CD4-positive, alpha-beta T cell (primary cell): ENCODE measurements around the gene PABPN1. TPM values are rescaled to one million over a fixed set of nuclear protein-coding genes. Genes with fewer than 3 reads are reported as not detected.

Experiments used
- ATAC-seq: fragments of 200-7000 bp; cut with Tn5 transposase; one replicate; pipeline ENCODE4 v1.10.0; 2022; ENCODE audit warnings: mild to moderate bottlenecking; ENCODE audit not compliant: poor library complexity
- CTCF ChIA-PET: fragments of 350-600 bp; sonication (Branson Sonifier 250); formaldehyde crosslinking; loops from one replicate; lab custom pipeline; 2021; ENCODE audit warnings: antibody characterized with exemption, inconsistent platforms; lab: Charles Lee
- POLR2A ChIA-PET: fragments of 350-600 bp; sonication (Branson Sonifier 250); formaldehyde crosslinking; loops from one replicate; lab custom pipeline; 2021; ENCODE audit warnings: antibody characterized with exemption, inconsistent platforms; lab: Charles Lee
- DNase-seq, 14 experiments: peaks; one replicate each; pipeline ENCODE4 v3.0.0-alpha.2; 2013 to 2020; ENCODE audit warnings: mixed read lengths in 2 of 14
- H3K27ac ChIP-seq, 2 donors: one replicate each; pipeline versions ENCODE4 v1.5.1 to v1.7.0; 2013; ENCODE audit warnings: low read length in 2 of 2, low read depth in 1 of 2, mild to moderate bottlenecking in 1 of 2
- H3K27me3 ChIP-seq, 2 experiments: 1 replicate in 1 of 2; 2 replicates in 1 of 2; pipeline versions ENCODE4 v1.6.1 to v1.7.0; 2013; ENCODE audit warnings: low read length in 2 of 2, control low read depth in 1 of 2, mild to moderate bottlenecking in 1 of 2, moderate library complexity in 1 of 2; ENCODE audit not compliant: insufficient read depth in 2 of 2, control insufficient read depth in 1 of 2
- H3K36me3 ChIP-seq: one replicate; pipeline ENCODE4 v1.6.1; 2013; ENCODE audit warnings: low read length, control low read depth; ENCODE audit not compliant: insufficient read depth
- H3K4me1 ChIP-seq: one replicate; pipeline ENCODE4 v1.6.1; 2013; ENCODE audit warnings: low read length, control low read depth; ENCODE audit not compliant: insufficient read depth
- H3K4me3 ChIP-seq: one replicate; pipeline ENCODE4 v1.5.1; 2013; ENCODE audit warnings: mild to moderate bottlenecking, low read length, moderate library complexity
- H3K9me3 ChIP-seq, 2 experiments: 1 replicate in 1 of 2; 2 replicates in 1 of 2; pipeline versions ENCODE4 v1.6.1 to v1.7.0; 2013; ENCODE audit warnings: low read length in 2 of 2, mild to moderate bottlenecking in 2 of 2, control low read depth in 1 of 2, moderate library complexity in 1 of 2; ENCODE audit not compliant: control insufficient read depth in 1 of 2, insufficient read depth in 1 of 2
- H3K27ac Mint-ChIP-seq: one replicate; pipeline ENCODE4 v1.8.0; 2020; ENCODE audit warnings: mixed read lengths
- H3K27me3 Mint-ChIP-seq: one replicate; pipeline ENCODE4 v1.8.0; 2021; ENCODE audit warnings: mixed read lengths
- H3K36me3 Mint-ChIP-seq: one replicate; pipeline ENCODE4 v1.8.0; 2021; ENCODE audit warnings: low read depth, mixed read lengths
- H3K4me1 Mint-ChIP-seq: one replicate; pipeline ENCODE4 v1.8.0; 2021; ENCODE audit warnings: low read depth, mixed read lengths
- H3K4me3 Mint-ChIP-seq: one replicate; pipeline ENCODE4 v1.8.0; 2020; ENCODE audit warnings: mild to moderate bottlenecking, mixed read lengths
- H3K9me3 Mint-ChIP-seq: one replicate; pipeline ENCODE4 v1.8.0; 2020; ENCODE audit warnings: mixed read lengths
- intact Hi-C, 2 experiments: fragments of 100-400 bp; cut with DNase I in 1 of 2; cut with micrococcal nuclease in 1 of 2; formaldehyde crosslinking; loops; one replicate each; pipeline versions ENCODE4 v1.15.1 to v1.9.0; 2023 to 2025; cut with DNase I, micrococcal nuclease
- total RNA-seq, 174 experiments: library from RNA in 2 of 174; stranded (reverse) in 2 of 174; gene quantifications; one replicate each; pipeline ENCODE4 v1.2.3 and lab custom pipeline; 2021 to 2026
- TF ChIP-seq, protein P1 (sequence below): fragments of 200-600 bp; IDR thresholded peaks from one replicate; pipeline ENCODE4 v1.8.0; 2022; ENCODE audit warnings: antibody characterized with exemption, mild to moderate bottlenecking

Gene PABPN1
- total RNA-seq, 2 experiments from 2014 or later: 188 to 195 TPM

DNA sequence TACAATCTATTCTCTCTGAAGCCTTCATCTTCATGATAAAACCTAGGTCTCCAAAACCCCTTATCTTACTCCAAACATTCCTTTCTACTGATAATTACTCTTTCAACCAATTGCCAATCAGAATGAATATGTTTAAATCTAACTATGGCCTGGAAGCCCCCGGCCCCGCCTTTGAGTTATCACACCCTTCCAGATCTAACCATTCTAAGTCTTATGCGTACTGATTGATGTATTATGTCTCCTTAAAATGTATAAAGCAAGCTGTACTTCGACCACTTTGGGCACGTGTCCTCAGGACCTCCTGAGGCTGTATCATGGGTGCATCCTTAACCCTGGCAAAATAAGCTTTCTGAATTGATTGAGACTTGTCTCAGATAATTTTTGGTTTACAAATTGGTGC, 14.4 kb downstream of the PABPN1 start:
- H3K27me3 Mint-ChIP-seq: peaks cover 44% of the 10 kb centered on the region
- DNase-seq (no peak), ATAC-seq (no peak)
- intact Hi-C loops: no loop called here
- H3K36me3 Mint-ChIP-seq: no peaks in the 10 kb centered on the region
- H3K27ac Mint-ChIP-seq: no peak overlapping the region
- no peak overlapping the region for H3K27ac ChIP-seq
- no peaks in the 10 kb centered on the region for H3K9me3 Mint-ChIP-seq
- POLR2A ChIA-PET: no interaction called here
- TF ChIP-seq, protein P1, sequence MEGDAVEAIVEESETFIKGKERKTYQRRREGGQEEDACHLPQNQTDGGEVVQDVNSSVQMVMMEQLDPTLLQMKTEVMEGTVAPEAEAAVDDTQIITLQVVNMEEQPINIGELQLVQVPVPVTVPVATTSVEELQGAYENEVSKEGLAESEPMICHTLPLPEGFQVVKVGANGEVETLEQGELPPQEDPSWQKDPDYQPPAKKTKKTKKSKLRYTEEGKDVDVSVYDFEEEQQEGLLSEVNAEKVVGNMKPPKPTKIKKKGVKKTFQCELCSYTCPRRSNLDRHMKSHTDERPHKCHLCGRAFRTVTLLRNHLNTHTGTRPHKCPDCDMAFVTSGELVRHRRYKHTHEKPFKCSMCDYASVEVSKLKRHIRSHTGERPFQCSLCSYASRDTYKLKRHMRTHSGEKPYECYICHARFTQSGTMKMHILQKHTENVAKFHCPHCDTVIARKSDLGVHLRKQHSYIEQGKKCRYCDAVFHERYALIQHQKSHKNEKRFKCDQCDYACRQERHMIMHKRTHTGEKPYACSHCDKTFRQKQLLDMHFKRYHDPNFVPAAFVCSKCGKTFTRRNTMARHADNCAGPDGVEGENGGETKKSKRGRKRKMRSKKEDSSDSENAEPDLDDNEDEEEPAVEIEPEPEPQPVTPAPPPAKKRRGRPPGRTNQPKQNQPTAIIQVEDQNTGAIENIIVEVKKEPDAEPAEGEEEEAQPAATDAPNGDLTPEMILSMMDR: no peak
- CTCF ChIA-PET: interaction anchor here (0.6 kb wide), 1 partner anchor 18 kb away, joined by 3 read pairs; no protein-coding TSS in a partner anchor
- H3K9me3 ChIP-seq: no peaks in the 10 kb centered on the region
- H3K4me3 ChIP-seq: no peak overlapping the region
- H3K27me3 ChIP-seq: peaks cover 4 to 10% of the 10 kb centered on the region in 2 experiments
- no peaks in the 10 kb centered on the region for H3K4me1 ChIP-seq
- no peaks in the 10 kb centered on the region for H3K4me1 Mint-ChIP-seq
- no peaks in the 10 kb centered on the region for H3K36me3 ChIP-seq
- H3K4me3 Mint-ChIP-seq: no peak overlapping the region

GRCh38 chr14:23339506-23340268, 18.4 kb downstream of the PABPN1 start:
- no peak for DNase-seq
- CTCF ChIA-PET: interaction anchor here (0.6 kb wide), 1 partner anchor 70 kb away, joined by 3 read pairs; no protein-coding TSS in a partner anchor
- Histone ChIP-seq H3K9me3 (no peaks in the 10 kb centered on the region), H3K4me1 (no peaks in the 10 kb centered on the region), H3K27ac (no peak overlapping the region), H3K36me3 (no peaks in the 10 kb centered on the region), H3K27me3 (peaks cover 4% of the 10 kb centered on the region in 2 experiments), H3K4me3 (no peak overlapping the region)
- Mint-ChIP-seq H3K4me1 (no peaks in the 10 kb centered on the region), H3K4me3 (no peak overlapping the region), H3K9me3 (no peaks in the 10 kb centered on the region), H3K36me3 (no peaks in the 10 kb centered on the region), H3K27ac (no peak overlapping the region), H3K27me3 (peaks cover 54% of the 10 kb centered on the region)
- POLR2A ChIA-PET: no interaction called here
- TF ChIP-seq, protein P1: no peak
- intact Hi-C loops: no loop called here
- no peak for ATAC-seq

GRCh38 chr14:23344481-23344880, 23.2 kb downstream of the PABPN1 start:
- Histone ChIP-seq H3K27me3 (no peaks in the 10 kb centered on the region), H3K27ac (no peak overlapping the region), H3K4me1 (no peaks in the 10 kb centered on the region), H3K9me3 (no peaks in the 10 kb centered on the region), H3K36me3 (no peaks in the 10 kb centered on the region), H3K4me3 (no peak overlapping the region)
- no peak overlapping the region for H3K27ac Mint-ChIP-seq
- H3K4me3 Mint-ChIP-seq: no peak overlapping the region
- TF ChIP-seq, protein P1: no peak
- peaks cover 19% of the 10 kb centered on the region for H3K27me3 Mint-ChIP-seq
- ATAC-seq (no peak), DNase-seq (no peak)
- ChIA-PET CTCF (interaction anchor here (0.7 kb wide), 1 partner anchor 223 kb away, joined by 3 read pairs; no protein-coding TSS in a partner anchor), POLR2A (no interaction called here)
- intact Hi-C loops: no loop called here
- no peaks in the 10 kb centered on the region for H3K9me3 Mint-ChIP-seq
- peaks cover 7% of the 10 kb centered on the region for H3K36me3 Mint-ChIP-seq
- no peaks in the 10 kb centered on the region for H3K4me1 Mint-ChIP-seq
